ENCODE data around the gene APLF. TPM values are rescaled to one million over a fixed set of nuclear protein-coding genes. Genes with fewer than 3 reads are reported as not detected.

APLF gene
- total RNA-seq, 2 experiments from 2014 or later, result 6.1 to 7.6 TPM

DNA sequence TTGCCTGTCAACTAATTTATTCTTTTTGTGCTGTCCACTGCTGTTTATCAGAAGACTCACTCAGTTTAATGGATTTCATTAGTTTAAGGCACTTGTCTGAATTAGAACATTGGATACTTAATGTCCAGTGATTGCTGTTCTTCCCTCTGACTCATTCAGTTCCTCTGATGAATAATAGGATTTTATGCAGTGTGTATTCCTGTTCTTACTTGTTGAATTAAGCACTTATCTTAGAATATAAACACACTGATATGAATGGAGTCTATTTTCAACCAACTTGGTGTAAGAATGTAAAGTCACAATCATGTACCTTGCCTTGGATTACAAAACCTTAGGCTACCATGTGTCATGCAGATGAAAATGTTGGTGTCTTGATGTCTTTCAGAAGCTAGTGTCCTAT is 89.0 kb downstream of the APLF start:
- TF ChIP-seq EZH2phosphoT487 (IDR thresholded peaks at IDR 0.05; ENCODE audit: borderline replicate concordance, low read depth, low read length) (no peak), CTCF (conservative IDR thresholded peaks at IDR 0.05; ENCODE audit: low read length) (no peak)
- Histone ChIP-seq H3K27ac (ENCODE audit: low read depth, low read length, poor library complexity, severe bottlenecking) (no peak overlapping the region), H3K9me2 (ENCODE audit: insufficient read depth, low read length) (no peaks in the 10 kb centered on the region), H3K79me2 (ENCODE audit: insufficient read depth, low read depth, low read length) (no peaks in the 10 kb centered on the region), H3K4me1 (ENCODE audit: insufficient read depth, low read length, poor library complexity, severe bottlenecking) (no peaks in the 10 kb centered on the region), H2AFZ (ENCODE audit: low read length) (no peak overlapping the region), H3K4me3 (ENCODE audit: low read depth, low read length, poor library complexity, severe bottlenecking) (no peak overlapping the region), H3K9me3 (ENCODE audit: low read length) (no peaks in the 10 kb centered on the region), H3K36me3 (ENCODE audit: insufficient read depth, low read length) (no peaks in the 10 kb centered on the region), H3K4me2 (ENCODE audit: low read length) (no peak overlapping the region), H4K20me1 (ENCODE audit: insufficient read depth, low read length) (no peaks in the 10 kb centered on the region)
- ChIA-PET POLR2A (no interaction called here), CTCF (ENCODE audit: unreplicated experiment) (no interaction called here)
- no peak for DNase-seq (ENCODE audit: low spot score)
- intact Hi-C loops (cut with micrococcal nuclease; ENCODE audit: unreplicated experiment), result no loop called here
- no TSS peak for BruUV-seq (replicated peaks)

- POLR2A ChIA-PET, result interaction anchor here (0.6 to 1.1 kb wide), 3 partner anchors 11 to 101 kb away, joined by 3 read pairs; no protein-coding TSS in a partner anchor
- CTCF ChIA-PET (ENCODE audit: unreplicated experiment), result no interaction called here
- no peak for TF ChIP-seq CTCF (conservative IDR thresholded peaks at IDR 0.05; ENCODE audit: low read length)
- no peak for TF ChIP-seq EZH2phosphoT487 (IDR thresholded peaks at IDR 0.05; ENCODE audit: borderline replicate concordance, low read depth, low read length)
Measured at GRCh38 chr2:68558576-68558975, 91.2 kb downstream of the APLF start.

DNA sequence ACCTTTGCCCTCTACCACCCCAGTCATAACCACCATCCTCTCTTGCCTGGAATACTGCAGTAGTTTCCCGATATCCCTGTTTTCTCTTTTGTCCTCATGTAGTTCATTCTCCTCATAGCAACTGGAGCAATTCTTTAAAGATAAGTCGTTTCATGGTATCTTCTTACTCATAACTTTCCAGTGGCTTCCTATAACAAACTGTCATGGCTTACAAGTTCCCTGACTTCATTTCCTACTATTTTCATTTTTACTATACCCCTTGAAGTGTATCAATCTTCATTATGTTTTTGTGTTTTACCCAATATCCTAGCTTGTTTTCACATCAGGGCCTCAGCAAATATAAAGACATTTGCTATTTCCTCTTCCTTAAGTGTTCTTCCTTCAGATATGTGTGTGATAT is 92.3 kb downstream of the APLF start:
- Histone ChIP-seq H3K4me1 (ENCODE audit: insufficient read depth, low read length, poor library complexity, severe bottlenecking) (no peaks in the 10 kb centered on the region), H4K20me1 (ENCODE audit: insufficient read depth, low read length) (no peaks in the 10 kb centered on the region), H3K4me2 (ENCODE audit: low read length) (no peak overlapping the region), H3K9me2 (ENCODE audit: insufficient read depth, low read length) (no peaks in the 10 kb centered on the region), H3K9me3 (ENCODE audit: low read length) (no peaks in the 10 kb centered on the region), H3K79me2 (ENCODE audit: insufficient read depth, low read depth, low read length) (no peaks in the 10 kb centered on the region), H2AFZ (ENCODE audit: low read length) (no peak overlapping the region), H3K27ac (ENCODE audit: low read depth, low read length, poor library complexity, severe bottlenecking) (no peak overlapping the region), H3K4me3 (ENCODE audit: low read depth, low read length, poor library complexity, severe bottlenecking) (no peak overlapping the region), H3K36me3 (ENCODE audit: insufficient read depth, low read length) (no peaks in the 10 kb centered on the region)
- TF ChIP-seq CTCF (conservative IDR thresholded peaks at IDR 0.05; ENCODE audit: low read length) (no peak), EZH2phosphoT487 (IDR thresholded peaks at IDR 0.05; ENCODE audit: borderline replicate concordance, low read depth, low read length) (no peak)
- BruUV-seq (replicated peaks), result no TSS peak
- CTCF ChIA-PET (ENCODE audit: unreplicated experiment), result no interaction called here
- DNase-seq (ENCODE audit: low spot score), result no peak
- intact Hi-C loops (cut with micrococcal nuclease; ENCODE audit: unreplicated experiment), result no loop called here
- POLR2A ChIA-PET, result interaction anchor here (1.6 kb wide), 1 partner anchor 7 kb away, joined by 6 read pairs; no protein-coding TSS in a partner anchor

More at GRCh38 chr2:68558576-68558975, 91.2 kb downstream of the APLF start:
- Histone ChIP-seq H3K4me1 (ENCODE audit: insufficient read depth, low read length, poor library complexity, severe bottlenecking) (no peaks in the 10 kb centered on the region), H3K4me2 (ENCODE audit: low read length) (no peak overlapping the region), H3K27ac (ENCODE audit: low read depth, low read length, poor library complexity, severe bottlenecking) (no peak overlapping the region), H3K36me3 (ENCODE audit: insufficient read depth, low read length) (no peaks in the 10 kb centered on the region), H3K9me3 (ENCODE audit: low read length) (no peaks in the 10 kb centered on the region), H4K20me1 (ENCODE audit: insufficient read depth, low read length) (no peaks in the 10 kb centered on the region), H2AFZ (ENCODE audit: low read length) (no peak overlapping the region), H3K9me2 (ENCODE audit: insufficient read depth, low read length) (no peaks in the 10 kb centered on the region), H3K79me2 (ENCODE audit: insufficient read depth, low read depth, low read length) (no peaks in the 10 kb centered on the region), H3K4me3 (ENCODE audit: low read depth, low read length, poor library complexity, severe bottlenecking) (no peak overlapping the region)
- BruUV-seq (replicated peaks), result no TSS peak
- no peak for DNase-seq (ENCODE audit: low spot score)
- intact Hi-C loops (cut with micrococcal nuclease; ENCODE audit: unreplicated experiment), result no loop called here

All from OCI-LY7 (cell line).